IPS DF 6.9 (cell line): ENCODE results near the gene PGAM2.

ENCODE experiments used
- DNase-seq: peaks from one replicate; pipeline ENCODE4 v3.0.0-alpha.2; 2013; ENCODE audit warnings: low read depth, low spot score
- H3K27ac ChIP-seq: one replicate; pipeline ENCODE4 v1.5.1; 2013; ENCODE audit warnings: low read length, control low read depth
- H3K27me3 ChIP-seq: 2 replicates; pipeline ENCODE4 v1.6.1; 2013; ENCODE audit warnings: mild to moderate bottlenecking, low read length; ENCODE audit not compliant: control insufficient read depth, insufficient read depth
- H3K36me3 ChIP-seq: 2 replicates; pipeline ENCODE4 v1.6.1; 2013; ENCODE audit warnings: low read length; ENCODE audit not compliant: control insufficient read depth, insufficient read depth
- H3K4me1 ChIP-seq: 2 replicates; pipeline ENCODE4 v1.6.1; 2013; ENCODE audit warnings: low read length; ENCODE audit not compliant: control insufficient read depth, insufficient read depth
- H3K4me3 ChIP-seq: 2 replicates; pipeline ENCODE4 v1.5.1; 2013; ENCODE audit warnings: mild to moderate bottlenecking, low read length
- H3K9me3 ChIP-seq: 2 replicates; pipeline ENCODE4 v1.6.1; 2013; ENCODE audit warnings: low read length, inconsistent platforms; ENCODE audit not compliant: control insufficient read depth, insufficient read depth
- WGBS: extraction: QIAGEN DNeasy Blood & Tissue Kit; methylation state at CpG from one replicate; pipeline ENCODE4 v1.1.7; 2013; ENCODE audit warnings: mixed read lengths, missing lambda C conversion rate; ENCODE audit not compliant: insufficient read length, insufficient coverage; 5-methylcytosine and 5-hydroxymethylcytosine counted together

Gene PGAM2

DNA sequence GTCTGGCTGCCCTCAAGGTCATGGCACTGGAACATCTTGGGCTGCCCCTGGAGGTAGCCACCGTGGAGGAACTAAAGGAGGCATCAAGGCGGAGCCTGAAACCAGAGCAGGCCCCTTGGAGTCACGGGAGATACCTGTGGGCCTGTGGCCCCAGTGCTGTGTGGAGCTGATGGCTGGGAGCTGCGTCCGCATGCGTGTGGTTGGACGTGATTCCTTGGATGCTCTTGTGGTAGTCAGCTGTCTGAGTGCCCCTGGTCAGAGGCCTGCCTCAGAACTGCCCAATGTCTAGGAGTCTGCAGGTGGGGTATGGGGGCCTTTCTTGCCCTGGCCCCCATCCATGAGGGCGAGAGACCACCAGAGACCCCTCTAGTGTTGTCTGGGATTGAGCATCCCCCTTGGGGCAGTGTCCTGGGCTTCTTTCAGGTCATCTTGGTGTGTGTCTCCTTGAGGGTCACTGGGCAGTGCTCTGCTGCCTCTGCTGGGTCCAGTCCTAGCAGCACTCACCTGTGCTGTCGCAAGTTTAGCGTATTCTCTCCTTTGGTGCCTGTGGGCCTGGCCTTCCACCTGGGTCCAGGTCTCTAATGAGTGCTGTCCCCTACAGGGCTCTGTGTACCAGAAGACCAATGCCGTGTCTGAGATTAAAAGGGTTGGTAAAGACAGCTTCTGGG, 8.1 kb downstream of the PGAM2 start:
- Histone ChIP-seq H3K27ac (no peak overlapping the region), H3K36me3 (peaks cover 44% of the 10 kb centered on the region), H3K4me1 (no peaks in the 10 kb centered on the region), H3K27me3 (no peaks in the 10 kb centered on the region), H3K9me3 (no peaks in the 10 kb centered on the region), H3K4me3 (no peak overlapping the region)
- DNase-seq, result no peak
- WGBS, result no CpG with 5 or more reads among the region's 11 CpGs

DNA sequence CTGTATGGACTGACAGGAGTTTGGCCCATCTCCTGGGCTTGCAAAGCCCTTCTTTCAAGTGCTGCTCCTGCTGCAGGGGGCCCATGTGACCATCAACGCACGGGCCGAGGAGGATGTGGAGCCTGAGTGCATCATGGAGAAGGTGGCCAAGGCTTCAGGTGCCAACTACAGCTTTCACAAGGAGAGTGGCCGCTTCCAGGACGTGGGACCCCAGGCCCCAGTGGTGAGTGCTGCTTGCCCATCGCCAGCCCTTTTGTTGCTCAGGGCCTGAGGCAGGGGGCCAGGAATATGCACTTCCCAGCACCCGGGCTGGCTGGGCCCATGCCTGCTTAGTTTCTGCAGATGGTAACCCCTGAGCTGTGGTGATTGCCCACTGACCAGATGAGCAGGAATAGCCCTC, 8.7 kb downstream of the PGAM2 start:
- Histone ChIP-seq H3K36me3 (peaks cover 44% of the 10 kb centered on the region), H3K27me3 (no peaks in the 10 kb centered on the region), H3K9me3 (no peaks in the 10 kb centered on the region), H3K4me1 (no peaks in the 10 kb centered on the region), H3K27ac (no peak overlapping the region), H3K4me3 (no peak overlapping the region)
- WGBS, result no CpG with 5 or more reads among the region's 7 CpGs
- DNase-seq, result no peak

DNA sequence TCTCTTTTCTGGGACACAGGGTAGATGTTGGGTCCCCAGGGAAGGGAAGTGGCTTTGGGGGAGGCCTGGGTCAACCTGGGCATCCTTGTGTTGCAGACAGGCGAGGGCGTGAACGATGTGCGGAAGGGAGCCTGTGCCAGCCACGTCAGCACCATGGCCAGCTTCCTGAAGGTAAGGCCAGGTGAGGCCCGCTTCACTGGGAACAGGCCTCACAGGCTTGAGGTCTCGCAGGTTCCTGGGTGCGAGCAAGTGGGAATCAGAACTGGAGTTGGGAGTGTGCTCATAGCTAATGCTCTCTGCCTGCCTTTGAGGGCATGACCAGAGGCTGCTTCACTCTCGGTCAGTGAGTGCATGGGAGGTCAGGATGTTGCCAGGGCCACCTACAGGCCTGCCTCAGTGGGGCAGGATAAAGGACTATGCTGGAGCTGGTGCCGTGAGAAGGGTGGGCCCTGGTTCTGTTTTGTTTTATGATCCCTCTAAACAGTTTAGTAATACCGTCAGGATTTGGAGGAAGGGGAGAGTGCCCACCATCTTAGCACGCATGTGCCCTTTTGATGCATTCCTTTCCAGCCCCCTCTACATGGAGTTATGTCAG, 12.5 kb downstream of the PGAM2 start:
- H3K9me3 ChIP-seq, result no peaks in the 10 kb centered on the region
- H3K27me3 ChIP-seq, result no peaks in the 10 kb centered on the region
- no peak overlapping the region for H3K27ac ChIP-seq
- no peak overlapping the region for H3K4me3 ChIP-seq
- peaks cover 21% of the 10 kb centered on the region; the same call in 1 of the 2 replicates for H3K36me3 ChIP-seq
- no peaks in the 10 kb centered on the region for H3K4me1 ChIP-seq
- no CpG with 5 or more reads among the region's 12 CpGs for WGBS
- DNase-seq, result no peak

DNA sequence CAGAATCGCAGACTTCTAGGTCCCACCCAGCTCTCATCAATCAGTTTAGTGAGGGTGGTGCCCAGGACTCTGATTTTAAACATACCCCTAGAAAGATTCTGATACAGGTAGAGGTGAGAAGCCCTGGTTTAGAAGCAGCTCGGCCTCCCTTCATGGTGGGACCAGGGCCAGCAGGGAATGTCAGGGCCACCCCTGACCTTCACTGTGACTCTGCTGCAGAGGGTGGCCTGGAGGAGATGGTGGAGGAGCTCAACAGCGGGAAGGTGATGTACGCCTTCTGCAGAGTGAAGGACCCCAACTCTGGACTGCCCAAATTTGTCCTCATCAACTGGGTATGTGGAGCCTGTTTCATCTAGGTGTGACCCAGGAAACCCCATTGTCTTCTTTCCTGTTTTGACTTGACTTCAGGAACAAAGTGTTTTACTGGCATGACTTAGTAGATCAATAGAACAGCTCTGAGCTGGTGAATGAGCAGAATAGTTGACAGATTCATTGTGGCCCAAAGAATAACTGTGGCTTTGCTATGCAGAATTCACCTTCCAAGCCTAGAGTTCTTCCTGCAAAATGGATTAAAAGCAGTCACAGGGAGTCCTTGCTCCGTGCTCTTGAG, 13.7 kb downstream of the PGAM2 start:
- Histone ChIP-seq H3K9me3 (no peaks in the 10 kb centered on the region), H3K27ac (no peak overlapping the region), H3K27me3 (no peaks in the 10 kb centered on the region), H3K36me3 (peaks cover 17% of the 10 kb centered on the region; the same call in 1 of the 2 replicates), H3K4me3 (no peak overlapping the region), H3K4me1 (no peaks in the 10 kb centered on the region)
- DNase-seq, result no peak
- WGBS, result no CpG with 5 or more reads among the region's 5 CpGs

DNA sequence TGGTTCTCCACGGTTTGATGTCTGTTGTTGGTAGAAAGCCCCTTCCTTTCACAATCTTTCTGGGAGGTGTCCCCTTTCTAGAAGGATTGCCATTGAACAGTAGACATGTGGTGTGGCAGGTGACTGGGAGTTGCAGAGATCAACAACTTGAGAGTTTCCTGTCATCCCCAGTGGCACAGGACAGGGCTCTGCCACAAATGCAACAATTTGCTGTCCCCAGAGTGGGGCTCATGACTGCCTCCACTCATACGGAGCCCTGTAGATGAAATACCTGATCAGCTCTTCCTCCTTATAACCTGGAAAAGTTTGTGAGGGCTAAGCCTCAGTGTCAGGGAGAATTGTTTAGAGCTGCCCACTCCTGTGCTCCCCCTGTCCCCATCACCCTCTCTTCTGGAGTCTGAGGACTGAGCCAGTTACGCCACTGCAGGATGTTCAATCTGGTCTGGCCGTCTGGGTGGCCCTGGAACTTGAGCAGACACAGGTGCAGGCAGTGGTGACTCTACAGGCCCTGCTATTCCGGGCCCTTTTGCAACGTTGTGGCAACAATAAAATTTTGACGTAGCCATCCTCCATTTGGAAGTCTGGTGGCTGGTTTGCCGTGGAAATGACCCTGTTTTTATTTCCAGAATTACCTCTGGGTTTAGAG, 14.3 kb downstream of the PGAM2 start:
- no peaks in the 10 kb centered on the region for H3K27me3 ChIP-seq
- H3K27ac ChIP-seq, result no peak overlapping the region
- H3K9me3 ChIP-seq, result no peaks in the 10 kb centered on the region
- no peak for DNase-seq
- H3K4me1 ChIP-seq, result no peaks in the 10 kb centered on the region
- WGBS, result no CpG with 5 or more reads among the region's 8 CpGs
- H3K36me3 ChIP-seq, result peaks cover 19% of the 10 kb centered on the region
- no peak overlapping the region for H3K4me3 ChIP-seq

DNA sequence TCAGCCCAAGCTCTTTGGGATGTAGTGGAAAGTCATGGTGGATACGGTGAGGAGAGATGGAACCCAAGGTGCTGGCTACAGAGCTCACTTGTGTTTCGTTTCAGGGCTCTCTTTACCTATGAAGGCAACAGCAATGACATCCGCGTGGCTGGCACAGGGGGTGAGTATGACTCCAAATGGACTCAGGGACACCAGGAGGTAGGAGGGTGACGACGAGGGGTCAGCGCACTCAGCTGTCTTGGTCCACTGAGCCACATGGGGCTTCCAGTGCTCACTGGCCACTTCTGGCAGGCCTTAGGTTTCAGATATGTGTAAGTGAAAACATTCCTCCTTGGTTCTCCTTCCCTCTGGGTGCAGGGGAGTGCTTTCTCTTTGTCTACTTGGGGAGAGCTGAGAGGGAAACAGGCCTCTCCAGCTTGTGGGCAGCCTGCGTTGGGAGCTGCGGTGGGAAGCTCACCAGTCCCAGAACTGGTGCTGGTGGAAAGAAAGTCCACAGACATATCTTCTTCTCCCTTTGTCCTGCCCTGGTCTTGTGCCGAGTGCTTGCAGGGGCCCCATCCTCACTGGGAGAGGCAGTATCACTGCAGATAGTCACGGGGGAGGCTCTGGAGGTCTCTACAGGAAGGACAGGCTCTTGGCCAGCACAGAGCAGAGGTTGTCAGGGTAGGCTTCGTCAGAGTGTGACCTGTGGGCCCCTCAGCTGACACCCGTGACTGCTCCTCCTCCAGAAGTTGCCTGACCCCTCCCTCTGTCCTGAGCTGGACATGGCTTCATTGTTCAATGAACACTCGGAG, 15.0 kb downstream of the PGAM2 start:
- no peak overlapping the region for H3K4me3 ChIP-seq
- no peak overlapping the region for H3K27ac ChIP-seq
- H3K36me3 ChIP-seq, result peaks cover 19% of the 10 kb centered on the region
- no peak for DNase-seq
- no peaks in the 10 kb centered on the region for H3K9me3 ChIP-seq
- H3K4me1 ChIP-seq, result no peaks in the 10 kb centered on the region
- WGBS, result no CpG with 5 or more reads among the region's 14 CpGs
- no peaks in the 10 kb centered on the region for H3K27me3 ChIP-seq

DNA sequence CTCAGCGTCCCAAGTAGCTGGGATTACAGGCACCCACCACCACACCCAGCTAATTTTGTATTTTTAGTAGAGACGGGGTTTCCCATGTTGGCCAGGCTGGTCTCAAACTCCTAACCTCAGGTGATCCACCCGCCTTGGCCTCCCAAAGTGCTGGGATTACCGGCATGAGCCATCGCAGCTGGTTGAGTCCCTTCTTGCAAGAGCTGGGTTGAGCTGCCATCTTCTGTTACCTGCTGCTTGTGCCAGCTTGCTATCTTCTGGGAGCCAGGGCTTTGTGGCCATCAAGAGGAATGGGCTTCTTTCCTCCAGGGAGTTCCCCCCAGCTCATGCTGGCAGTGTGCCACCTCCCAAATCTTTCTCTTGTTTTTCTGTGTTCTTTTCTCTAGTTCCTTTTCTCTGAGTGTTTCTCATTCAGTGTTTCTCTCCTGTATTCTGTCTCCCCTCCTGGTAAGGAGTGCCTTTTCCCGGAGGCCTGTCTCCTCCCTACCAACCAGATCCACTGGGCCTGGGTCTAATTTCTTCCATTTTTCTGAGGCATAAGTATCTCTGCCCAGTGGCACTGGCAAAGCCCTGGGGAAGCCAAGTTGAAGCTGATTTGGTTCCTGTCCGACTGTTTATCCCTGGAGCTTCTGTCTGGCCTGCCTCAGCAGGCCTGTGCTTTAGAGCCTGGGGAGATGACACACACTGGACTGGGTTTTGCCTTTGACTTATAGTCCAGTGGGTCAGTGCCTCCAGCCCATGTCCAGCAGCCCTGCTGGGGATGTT, 17.2 kb downstream of the PGAM2 start:
- no peaks in the 10 kb centered on the region for H3K27me3 ChIP-seq
- H3K9me3 ChIP-seq, result no peaks in the 10 kb centered on the region
- H3K4me3 ChIP-seq, result no peak overlapping the region
- no CpG with 5 or more reads among the region's 7 CpGs for WGBS
- peaks cover 19% of the 10 kb centered on the region for H3K36me3 ChIP-seq
- DNase-seq, result no peak
- no peaks in the 10 kb centered on the region for H3K4me1 ChIP-seq
- no peak overlapping the region for H3K27ac ChIP-seq

DNA sequence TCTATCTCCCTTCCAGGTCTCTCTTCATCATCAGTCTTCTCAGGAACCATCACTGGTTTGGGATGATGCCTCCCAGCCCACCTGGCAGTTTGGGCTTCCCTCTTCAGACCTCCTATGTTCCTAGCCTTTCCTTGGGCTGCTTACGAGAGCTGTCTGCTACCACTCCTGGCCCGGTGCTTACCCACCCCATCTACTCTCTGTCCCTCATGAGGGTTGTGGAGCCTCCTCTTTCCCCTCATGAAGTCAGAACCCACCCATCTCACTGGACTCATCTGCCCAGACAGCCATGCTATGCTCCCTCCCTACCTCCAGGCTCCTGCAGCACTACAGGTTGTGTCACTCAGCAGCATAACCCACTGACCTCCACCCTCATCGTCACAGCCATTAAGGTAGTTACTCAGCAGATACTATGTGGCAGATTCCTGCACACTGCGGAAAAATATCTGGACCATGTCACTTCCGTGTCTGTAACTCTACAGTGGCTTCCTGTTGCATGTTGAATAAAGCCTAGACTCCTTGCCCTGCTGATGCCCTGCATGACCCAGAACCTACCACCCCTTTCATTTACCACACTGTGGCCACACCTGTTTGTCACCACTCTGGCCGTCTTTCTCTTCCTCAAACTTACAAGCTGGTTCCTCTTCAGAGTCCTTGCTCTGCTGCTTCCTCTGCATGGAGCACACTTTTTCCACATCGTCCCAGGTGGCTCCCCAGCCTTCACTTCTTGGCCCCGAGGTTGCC, 18.9 kb downstream of the PGAM2 start:
- no peaks in the 10 kb centered on the region for H3K27me3 ChIP-seq
- no peak overlapping the region for H3K27ac ChIP-seq
- no CpG with 5 or more reads among the region's 8 CpGs for WGBS
- DNase-seq, result no peak
- H3K4me3 ChIP-seq, result no peak overlapping the region
- no peaks in the 10 kb centered on the region for H3K9me3 ChIP-seq
- H3K4me1 ChIP-seq, result no peaks in the 10 kb centered on the region
- H3K36me3 ChIP-seq, result peaks cover 13% of the 10 kb centered on the region

DNA sequence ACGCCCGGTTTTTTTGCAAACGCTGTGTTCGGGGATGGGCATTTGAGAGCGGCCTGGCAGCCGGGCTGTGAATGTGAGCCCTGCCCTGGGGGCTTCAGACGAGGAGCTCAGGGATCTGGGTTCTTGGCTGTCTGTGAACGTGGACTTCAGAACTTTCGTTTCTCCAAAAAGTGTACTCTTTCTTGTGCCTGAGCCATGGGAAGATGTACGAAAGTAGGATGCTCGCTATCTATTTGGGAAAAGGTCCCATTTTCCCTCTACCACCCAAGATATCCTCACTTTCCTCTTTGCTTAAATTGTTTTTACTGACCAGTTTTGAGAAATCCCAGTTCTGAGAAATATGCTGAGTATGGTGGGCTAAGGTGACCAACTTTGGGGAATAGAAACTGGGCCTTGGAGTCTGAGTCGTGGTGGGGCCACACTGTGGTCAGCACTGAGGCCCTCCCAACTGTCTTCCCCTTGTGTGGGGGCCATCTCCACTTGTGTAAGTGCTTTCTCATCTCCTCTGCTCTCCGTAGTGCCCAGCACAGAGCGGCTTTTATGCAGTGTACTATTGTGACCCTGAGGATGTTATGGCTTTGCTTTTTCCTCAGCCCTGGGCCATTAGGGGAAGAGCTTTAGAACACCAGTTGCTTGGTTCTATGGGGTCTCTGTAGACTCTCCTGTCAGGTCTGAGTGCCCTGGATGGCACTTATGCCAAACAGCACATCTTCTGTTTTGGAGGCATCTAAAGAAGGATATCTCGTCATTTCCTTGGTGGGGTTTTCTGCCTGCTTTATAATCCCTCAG, 19.9 kb downstream of the PGAM2 start:
- Histone ChIP-seq H3K9me3 (no peaks in the 10 kb centered on the region), H3K27ac (no peak overlapping the region)
- no CpG with 5 or more reads among the region's 15 CpGs for WGBS

More for the DNA sequence above, 19.9 kb downstream of the PGAM2 start:
- peaks cover 13% of the 10 kb centered on the region for H3K36me3 ChIP-seq
- H3K4me1 ChIP-seq, result 0 out of 2 replicates have a peak, but pooled peaks cover 1% of the 10 kb centered on the region
- no peak for DNase-seq
- peak overlapping the region; percentile 98 for H3K4me3 ChIP-seq
- H3K27me3 ChIP-seq, result no peaks in the 10 kb centered on the region; the same call in 1 of the 2 replicates
